Measurements from ENCODE around the gene SPTBN4.
A peak's percentile ranks its signal among the peaks of the same experiment; 100 is the strongest.

SPTBN4 gene

DNA sequence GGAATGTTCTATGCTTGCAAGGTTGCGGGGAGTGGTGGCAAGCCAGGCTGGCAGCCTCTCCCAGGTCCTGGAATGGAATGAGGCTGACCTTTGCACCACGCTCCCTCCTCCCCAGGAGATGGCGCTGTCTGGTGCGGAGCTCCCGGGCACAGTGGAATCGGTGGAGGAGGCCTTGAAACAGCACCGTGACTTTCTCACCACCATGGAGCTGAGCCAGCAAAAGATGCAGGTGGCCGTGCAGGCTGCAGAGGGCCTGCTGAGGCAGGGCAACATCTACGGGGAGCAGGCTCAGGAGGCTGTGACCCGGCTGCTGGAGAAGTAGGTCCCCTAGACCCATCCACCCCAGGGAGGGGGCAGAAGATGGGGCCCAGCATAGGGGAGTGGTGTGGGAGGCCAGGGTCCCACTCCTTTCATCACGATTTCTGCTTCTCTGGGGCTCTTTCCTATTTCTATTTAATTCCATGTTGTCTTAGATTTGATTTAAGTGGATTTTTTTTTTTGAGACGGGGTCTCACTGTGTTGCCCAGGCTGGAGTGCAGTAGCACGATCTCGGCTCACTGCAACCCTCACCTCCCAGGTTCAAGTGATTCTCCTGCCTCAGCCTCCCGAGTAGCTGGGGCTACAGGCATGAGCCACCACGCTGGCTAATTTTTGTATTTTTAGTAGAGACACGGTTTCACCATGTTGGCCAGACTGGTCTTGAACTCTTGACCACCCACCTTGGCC, 56.7 kb downstream of the SPTBN4 start (continued):
- no peak for TF ChIP-seq ZBTB1 (tag by site-specific recombination; IDR thresholded peaks at IDR 0.05)
- TF ChIP-seq ZNF426 (tag by site-specific recombination; IDR thresholded peaks at IDR 0.05), result no peak
- TF ChIP-seq ZNF394 (tag by site-specific recombination; IDR thresholded peaks at IDR 0.05; ENCODE audit: borderline replicate concordance), result peak; percentile 60
- no peak for TF ChIP-seq ZNF362 (tag by site-specific recombination; IDR thresholded peaks at IDR 0.05)
- TF ChIP-seq ZNF529 (tag by site-specific recombination; IDR thresholded peaks at IDR 0.05; ENCODE audit: insufficient replicate concordance), result no peak
- TF ChIP-seq MZF1 (tag by site-specific recombination; IDR thresholded peaks at IDR 0.05; ENCODE audit: borderline replicate concordance), result peak; percentile 89; the same call in 1 of the 2 replicates
- TF ChIP-seq ZXDB (tag by site-specific recombination; IDR thresholded peaks at IDR 0.05), result peak; percentile 78; the same call in 1 of the 2 replicates
- TF ChIP-seq ZNF398 (tag by site-specific recombination; IDR thresholded peaks at IDR 0.05), result peak; percentile 33; the same call in 1 of the 2 replicates
- no peak for TF ChIP-seq HOXA7 (CRISPR knock-in tag; IDR thresholded peaks at IDR 0.05; ENCODE audit: borderline replicate concordance)
- no peak for TF ChIP-seq GLI2 (tag by site-specific recombination; IDR thresholded peaks at IDR 0.05; ENCODE audit: borderline replicate concordance, low read depth)
- TF ChIP-seq ZSCAN16 (tag by site-specific recombination; IDR thresholded peaks at IDR 0.05), result no peak
- TF ChIP-seq, protein P1, sequence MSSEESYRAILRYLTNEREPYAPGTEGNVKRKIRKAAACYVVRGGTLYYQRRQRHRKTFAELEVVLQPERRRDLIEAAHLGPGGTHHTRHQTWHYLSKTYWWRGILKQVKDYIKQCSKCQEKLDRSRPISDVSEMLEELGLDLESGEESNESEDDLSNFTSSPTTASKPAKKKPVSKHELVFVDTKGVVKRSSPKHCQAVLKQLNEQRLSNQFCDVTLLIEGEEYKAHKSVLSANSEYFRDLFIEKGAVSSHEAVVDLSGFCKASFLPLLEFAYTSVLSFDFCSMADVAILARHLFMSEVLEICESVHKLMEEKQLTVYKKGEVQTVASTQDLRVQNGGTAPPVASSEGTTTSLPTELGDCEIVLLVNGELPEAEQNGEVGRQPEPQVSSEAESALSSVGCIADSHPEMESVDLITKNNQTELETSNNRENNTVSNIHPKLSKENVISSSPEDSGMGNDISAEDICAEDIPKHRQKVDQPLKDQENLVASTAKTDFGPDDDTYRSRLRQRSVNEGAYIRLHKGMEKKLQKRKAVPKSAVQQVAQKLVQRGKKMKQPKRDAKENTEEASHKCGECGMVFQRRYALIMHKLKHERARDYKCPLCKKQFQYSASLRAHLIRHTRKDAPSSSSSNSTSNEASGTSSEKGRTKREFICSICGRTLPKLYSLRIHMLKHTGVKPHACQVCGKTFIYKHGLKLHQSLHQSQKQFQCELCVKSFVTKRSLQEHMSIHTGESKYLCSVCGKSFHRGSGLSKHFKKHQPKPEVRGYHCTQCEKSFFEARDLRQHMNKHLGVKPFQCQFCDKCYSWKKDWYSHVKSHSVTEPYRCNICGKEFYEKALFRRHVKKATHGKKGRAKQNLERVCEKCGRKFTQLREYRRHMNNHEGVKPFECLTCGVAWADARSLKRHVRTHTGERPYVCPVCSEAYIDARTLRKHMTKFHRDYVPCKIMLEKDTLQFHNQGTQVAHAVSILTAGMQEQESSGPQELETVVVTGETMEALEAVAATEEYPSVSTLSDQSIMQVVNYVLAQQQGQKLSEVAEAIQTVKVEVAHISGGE (tag by site-specific recombination; conservative IDR thresholded peaks at IDR 0.05; ENCODE audit: low read depth), result peak; percentile 34; the same call in 1 of the 2 replicates
- TF ChIP-seq MEIS1 (CRISPR knock-in tag; IDR thresholded peaks at IDR 0.05; ENCODE audit: borderline replicate concordance), result no peak
- TF ChIP-seq KLF16 (tag by site-specific recombination; IDR thresholded peaks at IDR 0.05), result 0 out of 2 replicates have a peak, but pooled peaks have one; percentile 55
- TF ChIP-seq ZNF311 (tag by site-specific recombination; IDR thresholded peaks at IDR 0.05; ENCODE audit: borderline replicate concordance), result no peak
- TF ChIP-seq SCRT2 (tag by site-specific recombination; IDR thresholded peaks at IDR 0.05), result 0 out of 2 replicates have a peak, but pooled peaks have one; percentile 37
- TF ChIP-seq YY2 (tag by site-specific recombination; IDR thresholded peaks at IDR 0.05), result peak; percentile 45
- no peak; the same call in 1 of the 2 replicates for TF ChIP-seq EGR2 (tag by site-specific recombination; IDR thresholded peaks at IDR 0.05; ENCODE audit: low read depth)
- no peak; the same call in 1 of the 2 replicates for TF ChIP-seq INSM2 (tag by site-specific recombination; IDR thresholded peaks at IDR 0.05)
- TF ChIP-seq, protein P2, sequence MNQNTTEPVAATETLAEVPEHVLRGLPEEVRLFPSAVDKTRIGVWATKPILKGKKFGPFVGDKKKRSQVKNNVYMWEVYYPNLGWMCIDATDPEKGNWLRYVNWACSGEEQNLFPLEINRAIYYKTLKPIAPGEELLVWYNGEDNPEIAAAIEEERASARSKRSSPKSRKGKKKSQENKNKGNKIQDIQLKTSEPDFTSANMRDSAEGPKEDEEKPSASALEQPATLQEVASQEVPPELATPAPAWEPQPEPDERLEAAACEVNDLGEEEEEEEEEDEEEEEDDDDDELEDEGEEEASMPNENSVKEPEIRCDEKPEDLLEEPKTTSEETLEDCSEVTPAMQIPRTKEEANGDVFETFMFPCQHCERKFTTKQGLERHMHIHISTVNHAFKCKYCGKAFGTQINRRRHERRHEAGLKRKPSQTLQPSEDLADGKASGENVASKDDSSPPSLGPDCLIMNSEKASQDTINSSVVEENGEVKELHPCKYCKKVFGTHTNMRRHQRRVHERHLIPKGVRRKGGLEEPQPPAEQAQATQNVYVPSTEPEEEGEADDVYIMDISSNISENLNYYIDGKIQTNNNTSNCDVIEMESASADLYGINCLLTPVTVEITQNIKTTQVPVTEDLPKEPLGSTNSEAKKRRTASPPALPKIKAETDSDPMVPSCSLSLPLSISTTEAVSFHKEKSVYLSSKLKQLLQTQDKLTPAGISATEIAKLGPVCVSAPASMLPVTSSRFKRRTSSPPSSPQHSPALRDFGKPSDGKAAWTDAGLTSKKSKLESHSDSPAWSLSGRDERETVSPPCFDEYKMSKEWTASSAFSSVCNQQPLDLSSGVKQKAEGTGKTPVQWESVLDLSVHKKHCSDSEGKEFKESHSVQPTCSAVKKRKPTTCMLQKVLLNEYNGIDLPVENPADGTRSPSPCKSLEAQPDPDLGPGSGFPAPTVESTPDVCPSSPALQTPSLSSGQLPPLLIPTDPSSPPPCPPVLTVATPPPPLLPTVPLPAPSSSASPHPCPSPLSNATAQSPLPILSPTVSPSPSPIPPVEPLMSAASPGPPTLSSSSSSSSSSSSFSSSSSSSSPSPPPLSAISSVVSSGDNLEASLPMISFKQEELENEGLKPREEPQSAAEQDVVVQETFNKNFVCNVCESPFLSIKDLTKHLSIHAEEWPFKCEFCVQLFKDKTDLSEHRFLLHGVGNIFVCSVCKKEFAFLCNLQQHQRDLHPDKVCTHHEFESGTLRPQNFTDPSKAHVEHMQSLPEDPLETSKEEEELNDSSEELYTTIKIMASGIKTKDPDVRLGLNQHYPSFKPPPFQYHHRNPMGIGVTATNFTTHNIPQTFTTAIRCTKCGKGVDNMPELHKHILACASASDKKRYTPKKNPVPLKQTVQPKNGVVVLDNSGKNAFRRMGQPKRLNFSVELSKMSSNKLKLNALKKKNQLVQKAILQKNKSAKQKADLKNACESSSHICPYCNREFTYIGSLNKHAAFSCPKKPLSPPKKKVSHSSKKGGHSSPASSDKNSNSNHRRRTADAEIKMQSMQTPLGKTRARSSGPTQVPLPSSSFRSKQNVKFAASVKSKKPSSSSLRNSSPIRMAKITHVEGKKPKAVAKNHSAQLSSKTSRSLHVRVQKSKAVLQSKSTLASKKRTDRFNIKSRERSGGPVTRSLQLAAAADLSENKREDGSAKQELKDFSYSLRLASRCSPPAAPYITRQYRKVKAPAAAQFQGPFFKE (tag by site-specific recombination; IDR thresholded peaks at IDR 0.05; ENCODE audit: borderline replicate concordance), result no peak
- 0 out of 2 replicates have a peak, but pooled peaks have one; percentile 50 for TF ChIP-seq PBX3 (CRISPR knock-in tag; IDR thresholded peaks at IDR 0.05)
- TF ChIP-seq ZNF19 (tag by site-specific recombination; IDR thresholded peaks at IDR 0.05; ENCODE audit: low read depth), result no peak

Data from HEK293 (cell line).